Measurements from ENCODE around the gene CBLL1. TPM values are rescaled to one million over a fixed set of nuclear protein-coding genes. Genes with fewer than 3 reads are reported as not detected.

The CBLL1 gene
- total RNA-seq, 1 experiment from 2014 or later = 35.0 TPM

DNA sequence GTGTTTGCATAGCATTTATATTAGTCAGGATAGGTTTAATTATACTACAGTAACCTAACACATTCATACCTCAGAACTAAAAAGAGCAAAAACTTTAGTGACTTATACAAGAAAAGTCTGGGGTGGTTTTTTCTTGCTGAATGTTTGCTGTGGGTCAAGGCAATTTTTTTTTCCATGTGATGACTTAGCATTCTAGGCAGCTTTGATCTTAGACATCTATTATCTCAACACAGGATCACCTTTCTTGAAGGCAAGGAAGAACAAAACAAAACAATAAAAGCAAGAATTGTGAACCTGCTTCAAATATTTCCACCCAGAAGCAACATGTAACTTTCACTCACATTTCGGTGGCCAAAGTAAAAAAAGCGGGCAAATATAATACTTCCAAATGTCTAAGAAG lies 20.7 kb upstream of the CBLL1 start:
- ATAC-seq (no peak), DNase-seq (ENCODE audit: low read depth, low spot score) (no peak)
- POLR2A ChIA-PET = no interaction called here
- H3K79me2 ChIP-seq (ENCODE audit: insufficient read depth, low read length) = no peaks in the 10 kb centered on the region
- H3K27ac ChIP-seq (ENCODE audit: low read depth, low read length) = no peak overlapping the region
- CTCF ChIA-PET = interaction anchor here (0.9 kb wide), 1 partner anchor 260 kb away, joined by 3 read pairs; no protein-coding TSS in a partner anchor
- H3K4me2 ChIP-seq (ENCODE audit: low read length) = no peak overlapping the region
- H3K4me1 ChIP-seq (ENCODE audit: control insufficient read depth in 1 of 2, insufficient read depth in 2 of 2, low read length in 2 of 2) = peaks cover 3 to 5% of the 10 kb centered on the region in 2 experiments; a peak in 2 of 4 replicates
- H3K36me3 ChIP-seq (ENCODE audit: control insufficient read depth in 1 of 2, insufficient read depth in 2 of 2, low read length in 2 of 2) = no peaks in the 10 kb centered on the region
- BruUV-seq (replicated peaks) = no TSS peak
- H3K27me3 ChIP-seq (ENCODE audit: insufficient read depth, low read length) = peaks cover 6% of the 10 kb centered on the region; the same call in 1 of the 2 replicates
- RAD21 ChIA-PET (ENCODE audit: low non-redundant PET in 1 of 2, low total read pairs in 2 of 2, uncharacterized antibody in 2 of 2, unreplicated experiment in 2 of 2) = no interaction called here
- no peak overlapping the region for H3K9ac ChIP-seq (ENCODE audit: low read length)
- no peak overlapping the region for H3K4me3 ChIP-seq (replicated peaks in 1 of 2; ENCODE audit: low read depth in 1 of 2, low read length in 2 of 2)
- no peaks in the 10 kb centered on the region for H4K20me1 ChIP-seq (ENCODE audit: insufficient read depth)
- TF ChIP-seq, protein P1, sequence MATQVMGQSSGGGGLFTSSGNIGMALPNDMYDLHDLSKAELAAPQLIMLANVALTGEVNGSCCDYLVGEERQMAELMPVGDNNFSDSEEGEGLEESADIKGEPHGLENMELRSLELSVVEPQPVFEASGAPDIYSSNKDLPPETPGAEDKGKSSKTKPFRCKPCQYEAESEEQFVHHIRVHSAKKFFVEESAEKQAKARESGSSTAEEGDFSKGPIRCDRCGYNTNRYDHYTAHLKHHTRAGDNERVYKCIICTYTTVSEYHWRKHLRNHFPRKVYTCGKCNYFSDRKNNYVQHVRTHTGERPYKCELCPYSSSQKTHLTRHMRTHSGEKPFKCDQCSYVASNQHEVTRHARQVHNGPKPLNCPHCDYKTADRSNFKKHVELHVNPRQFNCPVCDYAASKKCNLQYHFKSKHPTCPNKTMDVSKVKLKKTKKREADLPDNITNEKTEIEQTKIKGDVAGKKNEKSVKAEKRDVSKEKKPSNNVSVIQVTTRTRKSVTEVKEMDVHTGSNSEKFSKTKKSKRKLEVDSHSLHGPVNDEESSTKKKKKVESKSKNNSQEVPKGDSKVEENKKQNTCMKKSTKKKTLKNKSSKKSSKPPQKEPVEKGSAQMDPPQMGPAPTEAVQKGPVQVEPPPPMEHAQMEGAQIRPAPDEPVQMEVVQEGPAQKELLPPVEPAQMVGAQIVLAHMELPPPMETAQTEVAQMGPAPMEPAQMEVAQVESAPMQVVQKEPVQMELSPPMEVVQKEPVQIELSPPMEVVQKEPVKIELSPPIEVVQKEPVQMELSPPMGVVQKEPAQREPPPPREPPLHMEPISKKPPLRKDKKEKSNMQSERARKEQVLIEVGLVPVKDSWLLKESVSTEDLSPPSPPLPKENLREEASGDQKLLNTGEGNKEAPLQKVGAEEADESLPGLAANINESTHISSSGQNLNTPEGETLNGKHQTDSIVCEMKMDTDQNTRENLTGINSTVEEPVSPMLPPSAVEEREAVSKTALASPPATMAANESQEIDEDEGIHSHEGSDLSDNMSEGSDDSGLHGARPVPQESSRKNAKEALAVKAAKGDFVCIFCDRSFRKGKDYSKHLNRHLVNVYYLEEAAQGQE (IDR thresholded peaks at IDR 0.05; ENCODE audit: low read depth) = no peak
- no peak for TF ChIP-seq EZH2phosphoT487 (IDR thresholded peaks at IDR 0.05; ENCODE audit: borderline replicate concordance)
- TF ChIP-seq EGR1 (IDR thresholded peaks at IDR 0.05; ENCODE audit: low read depth) = no peak
- no peak for TF ChIP-seq SRF (IDR thresholded peaks at IDR 0.05; ENCODE audit: low read depth)
- no peak for TF ChIP-seq POLR2AphosphoS5 (IDR thresholded peaks at IDR 0.05; ENCODE audit: low read depth, low read length)
- no peak for TF ChIP-seq ELF1 (IDR thresholded peaks at IDR 0.05; ENCODE audit: borderline replicate concordance, low read depth)
- H3K9me3 ChIP-seq (ENCODE audit: control insufficient read depth in 1 of 2, insufficient read depth in 1 of 2, low read depth in 1 of 2, low read length in 2 of 2) = no peaks in the 10 kb centered on the region
- H2AFZ ChIP-seq (ENCODE audit: low read depth, low read length, poor library complexity, severe bottlenecking) = no peak overlapping the region
- no peaks in the 10 kb centered on the region for H3K9me2 ChIP-seq (ENCODE audit: insufficient read depth)
- intact Hi-C loops (cut with micrococcal nuclease) = loop anchor here (10.0 kb wide), 3 partner anchors 138 to 928 kb away; partner anchors contain the start of gene BCAP29
